ENCODE data around the gene SIPA1L2.

SIPA1L2 gene, protein sequence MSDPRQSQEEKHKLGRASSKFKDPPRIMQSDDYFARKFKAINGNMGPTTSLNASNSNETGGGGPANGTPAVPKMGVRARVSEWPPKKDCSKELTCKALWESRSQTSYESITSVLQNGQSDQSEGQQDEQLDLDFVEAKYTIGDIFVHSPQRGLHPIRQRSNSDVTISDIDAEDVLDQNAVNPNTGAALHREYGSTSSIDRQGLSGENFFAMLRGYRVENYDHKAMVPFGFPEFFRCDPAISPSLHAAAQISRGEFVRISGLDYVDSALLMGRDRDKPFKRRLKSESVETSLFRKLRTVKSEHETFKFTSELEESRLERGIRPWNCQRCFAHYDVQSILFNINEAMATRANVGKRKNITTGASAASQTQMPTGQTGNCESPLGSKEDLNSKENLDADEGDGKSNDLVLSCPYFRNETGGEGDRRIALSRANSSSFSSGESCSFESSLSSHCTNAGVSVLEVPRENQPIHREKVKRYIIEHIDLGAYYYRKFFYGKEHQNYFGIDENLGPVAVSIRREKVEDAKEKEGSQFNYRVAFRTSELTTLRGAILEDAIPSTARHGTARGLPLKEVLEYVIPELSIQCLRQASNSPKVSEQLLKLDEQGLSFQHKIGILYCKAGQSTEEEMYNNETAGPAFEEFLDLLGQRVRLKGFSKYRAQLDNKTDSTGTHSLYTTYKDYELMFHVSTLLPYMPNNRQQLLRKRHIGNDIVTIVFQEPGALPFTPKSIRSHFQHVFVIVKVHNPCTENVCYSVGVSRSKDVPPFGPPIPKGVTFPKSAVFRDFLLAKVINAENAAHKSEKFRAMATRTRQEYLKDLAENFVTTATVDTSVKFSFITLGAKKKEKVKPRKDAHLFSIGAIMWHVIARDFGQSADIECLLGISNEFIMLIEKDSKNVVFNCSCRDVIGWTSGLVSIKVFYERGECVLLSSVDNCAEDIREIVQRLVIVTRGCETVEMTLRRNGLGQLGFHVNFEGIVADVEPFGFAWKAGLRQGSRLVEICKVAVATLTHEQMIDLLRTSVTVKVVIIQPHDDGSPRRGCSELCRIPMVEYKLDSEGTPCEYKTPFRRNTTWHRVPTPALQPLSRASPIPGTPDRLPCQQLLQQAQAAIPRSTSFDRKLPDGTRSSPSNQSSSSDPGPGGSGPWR (N-terminal part only)

DNA sequence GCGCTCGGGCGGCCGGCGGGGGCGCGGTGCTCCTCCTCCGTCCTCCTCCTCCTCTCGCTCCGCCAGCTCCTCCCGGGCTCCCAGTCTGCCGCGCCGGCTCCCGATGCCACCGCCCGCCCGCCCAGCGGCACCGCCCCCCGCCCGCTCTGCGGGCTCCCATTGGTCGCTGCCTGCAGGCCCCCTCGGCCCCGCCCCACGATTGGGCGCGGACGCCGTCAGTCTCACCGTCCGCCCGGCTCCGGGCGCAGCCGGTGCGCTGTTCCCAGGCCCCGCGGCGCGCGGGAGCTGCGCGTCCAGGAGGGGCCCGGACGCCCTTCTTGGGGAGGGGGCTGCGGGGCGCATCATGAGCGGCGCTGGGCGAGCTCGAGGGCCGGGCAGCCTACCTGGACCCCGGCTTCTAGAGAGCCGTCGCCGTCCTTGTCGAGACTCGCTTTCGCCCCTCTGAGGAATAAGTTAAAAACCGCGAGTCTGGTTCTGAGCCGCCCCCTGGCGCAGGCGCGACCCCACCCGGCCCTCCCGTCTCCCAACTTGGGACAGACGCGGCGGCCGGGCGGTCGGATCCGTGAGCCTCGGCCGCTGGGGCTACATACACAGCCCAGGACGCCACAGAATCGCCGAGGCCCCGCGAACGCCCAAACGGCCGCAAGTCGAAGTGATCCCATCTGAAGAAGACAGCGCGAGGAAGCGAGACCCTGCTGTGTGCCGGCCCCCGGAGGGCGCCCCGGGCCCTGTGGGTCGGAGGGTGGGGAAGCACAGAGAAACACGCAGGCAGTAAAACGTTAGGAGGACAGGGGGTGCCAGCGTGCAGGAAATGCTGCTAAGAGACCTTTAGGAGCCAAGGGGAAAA lies at the start of gene SIPA1L2:
Gene SIPA1L2, minus strand, starts transcription at position 87 of the 847 bp plus-strand sequence. CDS start 114,794 bp downstream, outside the sequence.
- peak; percentile 89 for DNase-seq

DNA sequence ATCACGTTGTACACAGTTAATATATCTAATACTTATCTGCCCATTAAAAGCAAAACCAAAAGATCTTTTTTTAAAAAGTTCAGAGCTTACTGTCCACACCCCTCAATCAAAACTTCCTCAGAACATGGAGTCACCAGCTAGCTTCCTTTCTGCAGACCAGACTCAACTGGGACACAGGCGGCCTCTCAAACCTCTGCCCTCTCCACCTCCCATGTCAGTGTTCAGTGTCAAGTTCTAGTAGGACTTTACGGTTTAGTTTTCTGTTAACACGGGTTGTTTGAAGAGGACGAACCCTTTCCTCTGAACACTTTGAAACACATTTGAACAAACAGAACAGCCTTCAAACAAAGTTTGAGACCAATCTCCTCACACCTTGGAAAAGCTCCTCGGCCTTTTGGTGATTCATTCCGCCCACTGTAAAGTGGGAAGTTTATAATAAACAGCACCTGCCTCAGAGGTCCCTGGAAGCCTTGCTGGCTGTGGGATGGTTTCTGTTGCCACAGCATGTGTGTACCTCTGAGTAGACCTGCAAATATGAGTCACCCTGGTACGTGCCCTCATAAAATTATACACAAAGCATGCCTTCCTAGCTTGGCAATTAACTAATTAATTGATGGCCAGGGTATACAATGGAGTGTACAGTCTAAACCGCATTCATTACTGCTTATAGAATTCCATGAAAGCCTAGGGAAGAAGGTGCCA lies 48.4 kb upstream of the SIPA1L2 start:
- no peak for DNase-seq

DNA sequence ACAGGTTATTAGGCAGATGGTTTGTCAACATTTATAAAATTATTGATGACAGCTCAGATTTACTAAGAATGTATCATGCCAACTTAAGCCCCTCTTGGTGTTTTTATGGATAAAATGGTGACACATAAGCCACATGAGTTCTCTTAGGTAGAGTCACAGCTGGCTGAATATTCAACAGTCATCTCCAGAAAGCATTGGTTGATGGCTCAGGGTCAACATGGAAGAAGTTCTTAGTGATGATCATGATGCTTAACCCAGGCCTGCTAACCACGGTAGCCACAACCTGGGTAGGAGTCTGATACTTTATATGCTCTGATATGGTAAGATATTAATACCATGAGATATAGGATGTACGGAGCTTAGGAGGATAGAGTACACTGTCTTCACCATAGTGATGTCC lies 46.4 kb upstream of the SIPA1L2 start:
- no peak for DNase-seq

DNA sequence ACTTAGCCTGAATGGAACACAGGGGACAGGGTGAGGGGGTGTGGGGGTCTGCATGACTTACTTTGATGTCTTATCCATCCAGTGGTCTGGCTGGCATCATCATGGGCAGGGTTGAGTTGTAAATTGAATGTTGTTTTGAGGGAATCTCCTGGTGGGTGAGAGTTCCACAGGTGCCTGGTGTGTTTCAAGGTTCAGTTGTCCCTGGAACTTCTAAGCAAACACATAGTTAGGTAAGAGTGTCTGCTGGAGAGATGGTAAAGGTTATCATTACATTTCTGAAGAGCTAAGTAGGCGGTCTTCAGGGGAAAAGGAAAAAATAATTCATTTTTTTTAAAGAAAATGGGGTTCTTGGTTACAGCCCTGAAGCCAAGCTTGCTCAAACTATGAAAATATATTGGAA lies 46.0 kb upstream of the SIPA1L2 start:
- DNase-seq, result no peak

DNA sequence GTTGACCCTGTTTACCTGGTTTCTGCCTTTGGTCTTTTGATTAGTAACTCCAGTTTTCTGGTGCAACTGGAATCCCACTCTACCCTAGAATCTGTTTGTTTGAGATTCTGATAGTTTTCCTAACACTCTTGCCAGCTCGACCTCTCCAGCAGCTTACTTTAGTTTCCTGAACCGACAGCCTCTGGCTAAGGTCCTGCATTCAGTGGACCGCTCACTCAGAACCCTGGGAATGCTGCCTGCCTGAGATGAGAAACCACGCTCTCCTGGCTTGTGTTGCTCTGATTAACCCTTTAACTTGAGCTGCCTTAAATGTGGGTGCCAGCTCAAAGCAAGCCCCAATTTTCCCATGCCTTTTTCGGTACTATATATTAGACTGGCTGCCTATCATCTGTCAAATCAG lies 45.3 kb upstream of the SIPA1L2 start:
- no peak for DNase-seq

DNA sequence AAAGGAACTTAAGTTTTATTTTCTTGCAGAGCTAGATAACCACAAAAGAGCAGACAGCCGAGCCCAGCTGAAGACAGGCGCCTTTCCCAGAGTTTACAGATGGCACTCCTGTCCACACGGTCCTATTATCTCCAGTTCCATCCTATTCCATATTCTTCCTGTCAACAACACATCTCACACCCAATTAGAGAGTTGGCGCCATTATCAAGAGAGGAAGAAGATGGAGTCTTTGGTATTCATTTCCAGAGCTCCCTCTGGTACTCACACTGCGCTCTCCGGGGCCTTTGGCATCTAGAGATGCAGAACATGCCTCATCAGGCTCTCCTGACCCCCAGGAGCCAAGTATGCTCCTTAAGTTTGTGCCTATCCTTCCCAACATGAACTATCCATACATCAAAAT lies 43.3 kb upstream of the SIPA1L2 start:
- no peak for DNase-seq

DNA sequence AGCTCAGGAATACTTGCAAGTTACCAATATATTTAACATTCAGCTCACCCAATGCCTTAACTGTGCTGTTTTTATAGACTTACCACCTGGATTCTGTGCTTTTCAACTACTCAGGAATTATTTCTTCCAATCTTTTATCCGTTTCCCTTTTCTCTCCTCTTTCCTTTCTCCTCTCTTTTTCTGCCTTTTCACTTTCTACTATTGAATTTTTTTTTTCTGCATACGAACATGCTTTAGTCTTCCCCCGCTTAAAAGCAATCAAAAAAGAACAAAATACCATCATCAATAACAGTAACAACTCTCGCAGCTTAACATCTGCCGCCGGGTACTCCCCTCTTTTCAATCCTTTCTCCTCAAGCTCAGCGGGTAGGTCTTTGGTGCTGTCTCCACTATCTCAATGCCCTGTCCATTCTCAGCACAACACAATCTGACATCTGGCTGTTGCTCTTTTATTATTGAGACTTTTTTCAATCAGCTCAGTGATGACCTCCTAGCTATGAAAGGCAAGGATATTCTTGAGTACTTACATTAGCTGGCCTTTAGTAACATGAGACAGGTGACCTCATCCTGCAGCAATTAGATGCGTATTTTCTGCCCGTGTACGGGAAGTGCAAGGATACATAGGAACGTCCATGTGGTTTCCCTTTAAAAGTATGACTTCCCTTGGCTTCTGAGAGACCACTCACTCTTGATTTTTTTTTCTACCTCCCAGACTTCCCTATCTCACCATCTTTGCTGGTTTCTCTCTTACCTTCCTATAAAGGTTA lies 40.2 kb upstream of the SIPA1L2 start:
- DNase-seq, result peak; percentile 59

DNA sequence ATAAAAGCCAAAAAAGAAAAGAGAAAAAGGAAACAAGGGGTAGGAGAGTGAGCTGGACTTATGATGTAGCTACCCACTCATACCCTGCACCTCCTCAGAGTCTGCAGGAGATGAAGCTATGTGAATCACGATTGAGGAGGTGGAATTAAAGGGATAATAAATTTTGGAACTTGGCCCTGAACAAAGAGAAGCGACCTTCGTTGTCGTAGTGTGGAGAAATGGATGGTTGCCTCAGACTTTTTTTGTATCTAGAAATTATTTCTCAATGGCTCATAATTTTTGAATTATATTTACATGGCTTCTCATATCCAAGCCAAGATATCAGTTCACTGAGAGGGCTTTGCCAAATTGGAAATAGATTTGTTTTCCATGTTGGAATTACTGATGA lies 37.8 kb upstream of the SIPA1L2 start:
- no peak for DNase-seq

DNA sequence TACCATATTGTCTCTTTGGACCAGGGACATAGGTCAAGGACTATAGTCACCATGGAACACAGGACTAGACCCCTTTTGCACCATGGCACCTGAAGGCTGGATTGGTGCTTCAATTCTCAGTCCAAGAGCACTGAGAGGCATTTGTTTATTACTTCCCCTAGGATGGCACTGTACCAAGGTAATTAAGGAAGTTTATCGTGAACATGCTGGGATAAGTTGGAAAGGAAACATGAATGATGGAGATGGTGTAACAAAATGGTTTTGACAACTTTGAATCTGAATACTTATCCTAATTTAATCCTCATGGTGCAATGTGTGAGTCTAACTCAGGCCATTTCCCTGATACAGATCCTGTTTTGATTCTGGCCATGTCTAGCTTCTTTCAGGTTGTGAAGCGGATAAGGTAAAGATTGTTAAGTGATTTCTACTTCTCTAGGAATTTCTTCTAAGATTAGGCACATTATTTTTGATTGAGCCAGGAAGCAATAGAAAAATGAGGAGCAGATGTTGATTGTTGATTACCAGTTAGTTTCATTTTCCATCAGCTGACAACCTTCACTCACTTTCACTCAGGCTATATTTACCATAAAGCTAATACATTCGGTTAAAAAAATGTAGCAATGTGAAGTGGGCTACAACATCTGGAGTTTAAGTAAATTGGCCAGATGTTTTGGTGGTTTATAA lies 37.3 kb upstream of the SIPA1L2 start:
- no peak for DNase-seq

DNA sequence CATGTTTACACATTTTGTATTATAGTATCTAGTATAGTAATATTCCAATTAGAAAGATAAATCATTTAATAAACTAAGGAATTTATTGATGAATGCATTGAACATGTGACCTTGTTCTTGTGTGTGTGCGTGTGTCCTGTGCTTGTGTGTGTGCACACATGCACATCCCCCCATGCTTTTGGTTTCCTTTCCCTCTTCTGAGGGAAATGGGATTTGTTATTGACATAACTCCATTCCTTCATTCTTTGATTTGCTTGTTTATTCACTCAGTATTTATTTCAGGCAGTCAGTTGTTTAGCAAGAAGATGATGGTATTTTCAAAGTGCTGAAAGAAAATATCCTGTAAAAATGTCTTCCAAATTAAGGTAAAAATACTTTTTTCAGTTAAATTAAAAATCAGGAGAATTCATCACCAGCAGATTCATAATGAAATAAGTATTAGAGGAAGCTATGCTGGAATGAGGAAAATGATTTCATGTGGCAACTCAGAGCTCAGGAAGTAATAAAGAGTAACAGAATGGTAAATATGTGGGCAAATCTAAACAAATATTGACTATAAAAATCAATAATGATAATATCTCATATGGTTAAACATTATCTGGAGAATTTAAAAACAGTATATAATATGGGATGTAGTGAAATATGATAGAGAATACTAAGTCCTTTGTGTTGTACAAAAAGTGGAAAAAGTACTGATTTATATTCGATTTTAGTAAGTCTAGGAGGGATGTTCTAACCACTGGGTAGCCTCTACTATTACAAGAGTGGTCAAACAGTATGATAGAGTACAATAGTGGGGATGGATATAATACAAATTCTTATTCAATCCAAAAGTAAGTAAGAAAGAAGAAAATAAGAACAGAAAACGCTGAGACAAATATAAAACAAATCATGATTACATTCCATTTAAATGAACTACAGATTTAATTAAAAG lies 35.2 kb upstream of the SIPA1L2 start:
- no peak for DNase-seq

DNA sequence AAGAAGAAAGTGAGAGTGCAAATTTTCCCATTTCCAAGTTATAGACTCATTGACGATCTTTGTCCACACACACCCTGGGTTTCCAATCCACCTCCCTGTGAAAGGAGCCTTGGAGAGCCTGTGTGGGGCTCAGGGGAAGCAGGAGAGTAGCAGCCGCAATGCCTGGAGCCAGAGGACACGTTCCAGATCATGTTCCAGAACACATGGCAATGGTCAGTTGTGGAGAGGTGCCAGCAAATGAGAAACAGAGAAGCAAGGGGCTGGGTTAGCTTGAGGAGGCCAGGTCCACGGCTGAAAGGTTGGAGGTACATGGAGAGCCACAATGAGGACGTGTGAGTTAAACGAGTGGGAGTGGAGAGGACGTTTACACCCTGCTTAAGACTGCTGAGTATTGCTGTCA lies 33.0 kb upstream of the SIPA1L2 start:
- no peak for DNase-seq

DNA sequence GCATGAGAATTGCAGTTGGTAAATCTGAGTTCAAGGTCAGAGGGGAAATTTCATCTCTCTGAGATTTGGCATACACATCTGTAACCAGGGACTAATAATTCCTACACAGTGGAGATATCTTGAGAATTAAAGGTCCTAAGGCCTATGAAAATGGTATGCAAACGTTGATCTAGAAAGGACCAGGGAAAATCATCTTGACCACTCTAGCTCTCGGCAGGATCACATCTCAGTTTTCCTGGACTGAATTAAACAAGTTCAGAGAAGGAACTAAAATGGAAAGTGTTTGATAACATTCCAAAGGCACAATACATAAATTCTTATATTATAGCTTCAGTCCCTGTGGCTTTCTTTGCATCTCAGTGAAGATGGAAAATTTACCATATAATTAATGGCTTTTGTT lies 28.5 kb upstream of the SIPA1L2 start:
- DNase-seq, result no peak

DNA sequence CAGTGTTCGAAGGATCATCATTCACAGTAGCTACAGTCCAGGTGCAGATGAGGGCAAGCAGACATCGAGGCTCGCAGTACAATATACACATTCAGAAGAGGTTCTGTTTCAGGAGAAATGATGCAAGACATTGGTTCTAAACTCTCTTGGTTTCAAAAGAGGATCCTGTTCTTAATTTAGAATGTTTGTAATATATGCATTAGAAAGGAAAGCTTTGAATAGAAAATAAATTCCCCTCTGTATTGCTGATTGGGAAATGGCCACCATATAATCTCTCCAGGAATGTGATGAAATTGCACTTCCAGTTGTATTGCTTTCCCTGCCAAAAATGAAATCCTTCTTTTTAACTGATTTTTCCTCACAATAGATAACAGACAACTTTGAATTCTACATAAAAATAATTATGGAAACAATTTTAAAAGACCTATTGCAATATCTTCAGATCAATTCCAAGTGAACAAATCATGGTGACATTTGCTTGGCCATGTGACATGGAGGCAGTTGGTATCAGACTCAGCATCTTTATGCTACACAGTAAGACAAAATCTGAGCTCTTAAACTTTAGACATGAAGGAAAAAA lies 27.6 kb upstream of the SIPA1L2 start:
- no peak for DNase-seq

DNA sequence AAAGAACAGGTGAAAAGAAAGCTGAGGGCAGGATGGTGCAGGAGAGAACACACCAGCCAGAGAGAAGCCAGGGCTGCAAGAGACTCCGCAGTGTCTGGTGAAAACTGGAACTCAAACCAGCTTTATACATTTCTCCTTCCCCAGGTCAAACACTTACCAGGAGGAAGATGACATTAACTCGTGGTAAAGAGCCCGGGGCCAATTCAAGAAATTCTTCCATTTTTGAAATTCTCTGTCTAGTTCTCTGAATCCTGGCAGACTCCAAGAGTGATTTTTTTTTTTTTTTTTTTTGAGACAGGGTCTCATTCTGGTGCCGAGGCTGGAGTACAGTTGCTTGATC lies 25.8 kb upstream of the SIPA1L2 start:
- DNase-seq, result no peak

DNA sequence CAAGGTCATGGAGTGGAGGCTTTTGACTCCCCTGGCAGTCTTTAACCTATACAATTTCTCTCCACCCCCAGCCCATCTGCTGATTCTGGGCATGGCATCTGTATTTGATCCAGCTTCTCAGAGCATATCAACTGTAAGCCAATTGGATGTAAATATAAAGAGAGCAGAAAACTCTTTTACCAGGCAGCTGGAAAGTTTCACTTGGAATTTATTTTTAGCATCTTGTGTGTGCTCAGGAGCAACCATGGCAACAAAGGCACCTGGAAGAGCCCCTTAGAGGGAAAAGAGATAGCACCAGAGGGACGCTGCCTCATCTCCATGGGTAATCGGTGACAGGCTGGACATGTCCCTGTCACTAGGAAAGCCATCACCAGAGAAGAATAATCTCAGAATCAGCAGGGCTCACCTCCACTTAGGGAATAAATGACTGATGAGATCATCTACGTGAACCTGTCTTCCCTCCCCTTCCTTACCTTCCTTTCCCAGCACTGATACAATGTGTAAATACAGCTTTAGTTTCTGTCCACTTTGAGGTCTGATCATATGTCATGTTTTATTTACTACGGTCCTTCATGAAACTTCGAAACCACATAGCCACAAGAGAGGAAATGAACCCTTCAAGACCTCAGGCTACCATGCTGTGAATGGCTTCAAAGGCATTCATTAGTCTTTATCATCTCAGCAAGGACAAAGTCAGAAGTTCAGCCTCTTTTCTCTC lies 25.3 kb upstream of the SIPA1L2 start:
- DNase-seq, result no peak

DNA sequence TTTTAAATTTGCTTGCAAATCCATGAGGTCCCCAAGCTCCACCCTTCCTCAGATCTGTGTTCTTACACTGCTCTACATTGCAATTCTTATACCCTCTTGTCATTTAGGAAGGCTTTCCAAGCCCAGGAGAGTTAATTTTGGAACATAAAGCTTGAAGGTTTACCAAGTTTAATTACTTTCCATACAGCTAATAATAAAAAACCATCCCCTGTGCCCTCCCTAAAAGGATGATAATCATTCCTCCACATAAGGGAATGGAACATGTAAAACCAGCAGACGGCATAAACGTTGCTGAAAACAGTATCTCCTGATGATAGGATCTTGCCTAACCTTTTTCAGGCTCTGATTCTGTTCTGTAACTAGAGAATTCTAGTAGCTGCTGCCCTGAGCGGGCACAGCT lies 23.9 kb upstream of the SIPA1L2 start:
- no peak for DNase-seq

DNA sequence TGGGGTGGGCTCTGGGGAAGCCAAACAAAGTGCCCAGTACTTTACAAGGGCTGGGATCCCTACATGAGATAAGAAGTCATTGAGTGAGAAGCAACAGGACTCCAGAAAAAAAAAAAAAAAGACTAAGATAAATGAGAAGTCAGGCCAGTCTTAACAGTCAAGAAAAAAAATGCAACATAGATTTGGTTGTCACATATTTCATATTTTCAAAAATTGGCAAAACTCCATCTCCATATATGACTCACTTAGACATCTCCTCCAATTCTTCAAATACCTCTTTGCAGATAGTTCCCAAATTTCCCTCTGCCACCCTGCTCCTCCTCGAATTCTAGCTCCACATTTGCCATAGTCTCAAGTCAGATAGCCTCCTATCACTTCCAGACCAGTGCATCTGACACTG lies 20.9 kb upstream of the SIPA1L2 start:
- DNase-seq, result no peak

DNA sequence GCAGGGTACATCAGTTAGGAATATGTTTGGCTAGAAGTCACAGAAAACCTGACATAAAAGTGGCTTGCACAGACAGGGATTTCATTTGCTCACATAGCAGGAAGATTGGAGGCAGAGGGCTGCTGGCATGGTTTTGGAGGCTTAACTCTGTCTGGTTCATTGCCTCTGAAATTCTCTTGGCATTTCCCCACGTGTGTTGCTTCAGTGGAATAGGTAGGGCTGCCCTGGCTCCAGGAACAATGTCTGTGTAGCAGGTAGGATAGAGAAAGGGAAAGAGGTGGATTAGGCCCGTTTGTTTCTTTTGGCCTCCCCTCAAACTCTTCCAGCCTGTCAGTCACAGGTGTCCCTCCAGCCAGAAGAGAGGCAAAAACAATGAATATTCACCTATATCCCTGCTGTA lies 20.5 kb upstream of the SIPA1L2 start:
- no peak for DNase-seq
